Colon (tissue), 2 donors: ENCODE measurements around the gene PEX13.
"Not testable (repeated sequence)": the region's sequence is repeated elsewhere in the genome, so short reads cannot be mapped to it uniquely, and the experiment has no call there.

Experiments used
- FAIRE-seq: peaks from 2 replicates; lab custom pipeline; 2012; peaks lifted over from hg19 to GRCh38; lab: Jason Lieb, UNC
- donor health status: control.
- donor health status: control.

PEX13 gene

GRCh38 chr2:61017556-61018317 lies at the start of gene PEX13, which contains the start of gene PUS10:
Gene PEX13, plus strand, starts transcription at chr2:61017720. Its CDS starts 40 bp downstream, at chr2:61017760.
Gene PUS10, minus strand, starts transcription at chr2:61018255. Its CDS starts 6,365 bp downstream, at chr2:61011890.
- FAIRE-seq: no peak

- FAIRE-seq: no peak
Measured at GRCh38 chr2:60972889-60973656, 44.4 kb upstream of the PEX13 start.

- FAIRE-seq: no peak
Measured at GRCh38 chr2:60973705-60974104, 43.8 kb upstream of the PEX13 start.

GRCh38 chr2:60974652-60975051 lies 42.9 kb upstream of the PEX13 start:
- no peak for FAIRE-seq

GRCh38 chr2:60976256-60976850 lies 41.2 kb upstream of the PEX13 start:
- no peak for FAIRE-seq

- no peak for FAIRE-seq
Measured at GRCh38 chr2:60976875-60977561, 40.5 kb upstream of the PEX13 start.

- no peak for FAIRE-seq
Measured at GRCh38 chr2:60977562-60977895, 40.0 kb upstream of the PEX13 start.

GRCh38 chr2:60979231-60979630 lies 38.3 kb upstream of the PEX13 start:
- FAIRE-seq: no peak

- FAIRE-seq: no peak
Measured at GRCh38 chr2:60980071-60980815, 37.3 kb upstream of the PEX13 start.

- not testable (repeated sequence) for FAIRE-seq
Measured at GRCh38 chr2:60982066-60982465, 35.5 kb upstream of the PEX13 start.

GRCh38 chr2:60984720-60985119 lies 32.8 kb upstream of the PEX13 start:
- no peak for FAIRE-seq

GRCh38 chr2:60987041-60987440 lies 30.5 kb upstream of the PEX13 start:
- FAIRE-seq: no peak

- FAIRE-seq: not testable (repeated sequence)
Measured at GRCh38 chr2:60987656-60988055, 29.9 kb upstream of the PEX13 start.

GRCh38 chr2:60989259-60989658 lies 28.3 kb upstream of the PEX13 start:
- FAIRE-seq: no peak

- FAIRE-seq: no peak
Measured at GRCh38 chr2:60991644-60992043, 25.9 kb upstream of the PEX13 start.

- no peak for FAIRE-seq
Measured at GRCh38 chr2:60992985-60993392, 24.5 kb upstream of the PEX13 start.

- no peak for FAIRE-seq
Measured at GRCh38 chr2:60994131-60994530, 23.4 kb upstream of the PEX13 start.

GRCh38 chr2:60998628-60999545 lies 18.6 kb upstream of the PEX13 start:
- no peak for FAIRE-seq

- no peak for FAIRE-seq
Measured at GRCh38 chr2:61005736-61006135, 11.8 kb upstream of the PEX13 start.

- FAIRE-seq: no peak
Measured at GRCh38 chr2:61006486-61007105, 10.9 kb upstream of the PEX13 start.
